ENCODE data around the gene SNX33.

DNA sequence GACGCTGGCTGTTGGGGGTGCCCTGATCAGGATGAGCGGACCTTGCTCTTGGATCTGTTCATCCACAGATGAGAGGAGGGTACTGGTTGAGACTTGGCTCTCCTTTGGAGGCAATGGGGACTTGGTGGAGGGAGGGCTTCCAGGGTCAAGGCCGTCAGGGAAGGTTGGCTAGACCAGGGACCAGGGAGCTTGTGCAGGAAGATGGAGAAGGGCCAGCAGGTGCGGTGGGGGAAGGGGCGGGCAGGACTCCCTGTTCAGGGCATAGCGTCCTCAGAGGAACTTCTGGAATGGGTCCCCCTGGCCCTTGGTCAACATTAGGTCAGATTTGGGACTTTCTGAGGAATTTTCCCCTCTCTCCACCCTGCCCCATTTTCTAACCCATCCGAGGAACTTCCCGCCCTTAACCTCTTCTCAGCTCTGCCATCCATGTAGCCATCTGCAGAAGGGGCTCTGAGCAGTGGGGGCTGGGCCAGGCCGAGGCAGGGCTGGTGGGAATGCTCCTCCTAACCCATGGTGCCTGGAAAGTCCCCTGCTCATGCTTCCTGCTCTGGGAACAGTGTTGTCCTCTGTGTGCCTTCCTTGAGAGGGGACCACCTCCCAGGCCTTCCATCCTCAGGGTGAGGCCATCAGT lies 11.5 kb downstream of the SNX33 start:
- TF ChIP-seq, protein P1, sequence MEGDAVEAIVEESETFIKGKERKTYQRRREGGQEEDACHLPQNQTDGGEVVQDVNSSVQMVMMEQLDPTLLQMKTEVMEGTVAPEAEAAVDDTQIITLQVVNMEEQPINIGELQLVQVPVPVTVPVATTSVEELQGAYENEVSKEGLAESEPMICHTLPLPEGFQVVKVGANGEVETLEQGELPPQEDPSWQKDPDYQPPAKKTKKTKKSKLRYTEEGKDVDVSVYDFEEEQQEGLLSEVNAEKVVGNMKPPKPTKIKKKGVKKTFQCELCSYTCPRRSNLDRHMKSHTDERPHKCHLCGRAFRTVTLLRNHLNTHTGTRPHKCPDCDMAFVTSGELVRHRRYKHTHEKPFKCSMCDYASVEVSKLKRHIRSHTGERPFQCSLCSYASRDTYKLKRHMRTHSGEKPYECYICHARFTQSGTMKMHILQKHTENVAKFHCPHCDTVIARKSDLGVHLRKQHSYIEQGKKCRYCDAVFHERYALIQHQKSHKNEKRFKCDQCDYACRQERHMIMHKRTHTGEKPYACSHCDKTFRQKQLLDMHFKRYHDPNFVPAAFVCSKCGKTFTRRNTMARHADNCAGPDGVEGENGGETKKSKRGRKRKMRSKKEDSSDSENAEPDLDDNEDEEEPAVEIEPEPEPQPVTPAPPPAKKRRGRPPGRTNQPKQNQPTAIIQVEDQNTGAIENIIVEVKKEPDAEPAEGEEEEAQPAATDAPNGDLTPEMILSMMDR (IDR thresholded peaks at IDR 0.05), result no peak
- no peak for TF ChIP-seq EP300 (IDR thresholded peaks at IDR 0.05)
